GM21526 (cell line): ENCODE data around the gene PAPPA.

ENCODE experiments used
- ATAC-seq: cut with Tn5 transposase; IDR thresholded peaks from one replicate; pipeline ENCODE4 v1.9.1; 2021; ENCODE audit warnings: moderate library complexity; ENCODE audit not compliant: unreplicated experiment, low FRiP score

PAPPA gene

GRCh38 chr9:116395699-116396037, 242.1 kb downstream of the PAPPA start:
- ATAC-seq, result no peak

GRCh38 chr9:116403171-116403570, 249.6 kb downstream of the PAPPA start:
- ATAC-seq, result no peak

- ATAC-seq, result no peak
Observed at GRCh38 chr9:116404228-116404627, 250.6 kb downstream of the PAPPA start.

GRCh38 chr9:116405321-116405720, 251.7 kb downstream of the PAPPA start:
- ATAC-seq, result no peak

- ATAC-seq, result no peak
Observed at GRCh38 chr9:116406469-116406868, 252.9 kb downstream of the PAPPA start.

- ATAC-seq, result no peak
Observed at GRCh38 chr9:116409129-116409528, 255.5 kb downstream of the PAPPA start.

- no peak for ATAC-seq
Observed at GRCh38 chr9:116409638-116410037, 256.0 kb downstream of the PAPPA start.

GRCh38 chr9:116411506-116411905, 257.9 kb downstream of the PAPPA start:
- no peak for ATAC-seq

GRCh38 chr9:116414374-116414773, 260.8 kb downstream of the PAPPA start:
- ATAC-seq, result no peak

GRCh38 chr9:116416421-116416820, 262.8 kb downstream of the PAPPA start:
- no peak for ATAC-seq

GRCh38 chr9:116417464-116417863, 263.9 kb downstream of the PAPPA start:
- no peak for ATAC-seq

- ATAC-seq, result no peak
Observed at GRCh38 chr9:116419181-116419580, 265.6 kb downstream of the PAPPA start.

GRCh38 chr9:116420993-116421538, 267.5 kb downstream of the PAPPA start:
- ATAC-seq, result no peak

- no peak for ATAC-seq
Observed at GRCh38 chr9:116422119-116422979, 268.8 kb downstream of the PAPPA start.

GRCh38 chr9:116423149-116423548, 269.6 kb downstream of the PAPPA start:
- no peak for ATAC-seq

GRCh38 chr9:116425244-116425643, 271.7 kb downstream of the PAPPA start:
- no peak for ATAC-seq

- no peak for ATAC-seq
Observed at GRCh38 chr9:116430849-116431248, 277.3 kb downstream of the PAPPA start.

- no peak for ATAC-seq
Observed at GRCh38 chr9:116432051-116432450, 278.5 kb downstream of the PAPPA start.

- ATAC-seq, result no peak
Observed at GRCh38 chr9:116434314-116434713, 280.7 kb downstream of the PAPPA start.

- ATAC-seq, result no peak
Observed at GRCh38 chr9:116435706-116436105, 282.1 kb downstream of the PAPPA start.

- no peak for ATAC-seq
Observed at GRCh38 chr9:116436121-116436520, 282.5 kb downstream of the PAPPA start.
